ENCODE results near the gene HMG20B. TPM values are rescaled to one million over a fixed set of nuclear protein-coding genes. Genes with fewer than 3 reads are reported as not detected.

The HMG20B gene
- total RNA-seq, 3 donors from 2014 or later = 79.9 to 81.9 (median 81.4) TPM

GRCh38 chr19:3551792-3552095 lies 21.0 kb upstream of the HMG20B start:
- DNase-seq = no peak
- H3K9me3 ChIP-seq = no peaks in the 10 kb centered on the region
- H3K36me3 ChIP-seq (ENCODE audit: low read depth) = no peaks in the 10 kb centered on the region
- no peak overlapping the region for H3K4me3 ChIP-seq
- ATAC-seq = no peak
- no peak for TF ChIP-seq CTCF (IDR thresholded peaks at IDR 0.05)
- intact Hi-C loops (cut with DNase I, micrococcal nuclease) = no loop called here
- H3K4me1 ChIP-seq (ENCODE audit: low read depth) = peaks cover 17% of the 10 kb centered on the region

GRCh38 chr19:3554254-3555083 lies 18.3 kb upstream of the HMG20B start:
- intact Hi-C loops (cut with DNase I, micrococcal nuclease) = no loop called here
- no peak overlapping the region for H3K4me3 ChIP-seq
- DNase-seq = peak in 1 of 3 donors; percentile 53
- H3K4me1 ChIP-seq (ENCODE audit: low read depth) = peaks cover 17% of the 10 kb centered on the region
- TF ChIP-seq CTCF (IDR thresholded peaks at IDR 0.05) = no peak
- no peaks in the 10 kb centered on the region for H3K9me3 ChIP-seq
- H3K36me3 ChIP-seq (ENCODE audit: low read depth) = no peaks in the 10 kb centered on the region
- no peak for ATAC-seq

- peaks cover 17% of the 10 kb centered on the region for H3K4me1 ChIP-seq (ENCODE audit: low read depth)
- TF ChIP-seq CTCF (IDR thresholded peaks at IDR 0.05) = no peak
- ATAC-seq = no peak
- H3K4me3 ChIP-seq = no peak overlapping the region
- intact Hi-C loops (cut with DNase I, micrococcal nuclease) = no loop called here
- peak in 1 of 3 donors; percentile 54 for DNase-seq
- no peaks in the 10 kb centered on the region for H3K9me3 ChIP-seq
- H3K36me3 ChIP-seq (ENCODE audit: low read depth) = no peaks in the 10 kb centered on the region
Measured at GRCh38 chr19:3555653-3556422, 16.9 kb upstream of the HMG20B start.

GRCh38 chr19:3556423-3556977 lies 16.2 kb upstream of the HMG20B start:
- Histone ChIP-seq H3K4me1 (ENCODE audit: low read depth) (peaks cover 17% of the 10 kb centered on the region), H3K36me3 (ENCODE audit: low read depth) (no peaks in the 10 kb centered on the region), H3K9me3 (no peaks in the 10 kb centered on the region), H3K4me3 (peak overlapping the region; percentile 70)
- ATAC-seq (no peak), DNase-seq (peak in 1 of 3 donors; percentile 55)
- TF ChIP-seq CTCF (IDR thresholded peaks at IDR 0.05) = no peak
- intact Hi-C loops (cut with DNase I, micrococcal nuclease) = no loop called here

- Histone ChIP-seq H3K9me3 (no peaks in the 10 kb centered on the region), H3K4me3 (peak overlapping the region; percentile 70), H3K4me1 (ENCODE audit: low read depth) (peaks cover 17% of the 10 kb centered on the region), H3K36me3 (ENCODE audit: low read depth) (no peaks in the 10 kb centered on the region)
- peak in 2 of 3 donors; percentile 63 to 77 for DNase-seq
- peak; percentile 42 for ATAC-seq
- intact Hi-C loops (cut with DNase I, micrococcal nuclease) = no loop called here
- TF ChIP-seq CTCF (IDR thresholded peaks at IDR 0.05) = no peak
Measured at GRCh38 chr19:3556978-3557460, 15.7 kb upstream of the HMG20B start.
